ENCODE results near the gene TMC6.
"Not testable (repeated sequence)": the region's sequence is repeated elsewhere in the genome, so short reads cannot be mapped to it uniquely, and the experiment has no call there.

TMC6 gene

DNA sequence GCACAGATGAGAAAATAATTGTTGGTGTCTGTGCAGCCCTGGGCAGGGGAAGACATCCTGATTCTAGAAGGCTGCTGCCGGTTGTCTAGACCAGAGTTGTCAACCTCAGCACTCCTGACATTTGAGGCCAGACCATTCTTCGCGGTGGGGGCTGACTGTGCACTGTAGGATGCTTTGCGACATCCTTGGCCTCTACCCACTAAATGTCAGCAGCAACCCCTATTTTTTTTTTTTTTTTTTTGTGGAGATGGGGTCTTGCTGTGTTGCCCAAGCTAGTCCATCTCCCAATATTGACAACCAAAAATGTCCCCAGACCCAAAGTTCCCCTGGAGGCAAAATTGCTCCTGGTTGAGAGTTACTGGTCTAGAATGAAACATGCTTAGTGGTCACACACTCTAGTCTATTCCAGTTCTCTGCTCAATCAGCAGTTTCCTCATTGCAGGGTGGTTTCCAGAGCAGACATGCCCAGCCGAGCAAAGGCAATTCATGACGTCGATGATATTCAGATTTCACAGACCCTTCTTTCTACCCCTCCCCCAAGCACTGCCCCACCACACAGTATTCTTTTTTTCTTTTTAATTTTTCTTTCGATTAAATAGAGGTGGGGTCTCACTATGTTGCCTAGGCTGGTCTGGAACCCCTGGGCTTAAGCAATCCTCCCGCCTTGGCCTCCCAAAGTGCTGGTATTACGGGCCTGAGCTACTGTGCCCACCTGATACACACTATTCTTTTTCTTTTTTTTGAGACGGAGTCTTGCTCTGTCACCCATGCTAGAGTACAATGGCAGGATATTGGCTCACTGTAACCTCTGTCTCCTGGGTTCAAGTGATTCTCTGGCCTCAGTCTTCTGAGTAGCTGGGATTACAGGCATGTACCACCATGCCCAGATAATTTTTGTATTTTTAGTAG is 26.6 kb upstream of the TMC6 start:
- DNase-seq, result no peak

- DNase-seq, result no peak
Observed at GRCh38 chr17:78151514-78152008, 23.0 kb upstream of the TMC6 start.

DNA sequence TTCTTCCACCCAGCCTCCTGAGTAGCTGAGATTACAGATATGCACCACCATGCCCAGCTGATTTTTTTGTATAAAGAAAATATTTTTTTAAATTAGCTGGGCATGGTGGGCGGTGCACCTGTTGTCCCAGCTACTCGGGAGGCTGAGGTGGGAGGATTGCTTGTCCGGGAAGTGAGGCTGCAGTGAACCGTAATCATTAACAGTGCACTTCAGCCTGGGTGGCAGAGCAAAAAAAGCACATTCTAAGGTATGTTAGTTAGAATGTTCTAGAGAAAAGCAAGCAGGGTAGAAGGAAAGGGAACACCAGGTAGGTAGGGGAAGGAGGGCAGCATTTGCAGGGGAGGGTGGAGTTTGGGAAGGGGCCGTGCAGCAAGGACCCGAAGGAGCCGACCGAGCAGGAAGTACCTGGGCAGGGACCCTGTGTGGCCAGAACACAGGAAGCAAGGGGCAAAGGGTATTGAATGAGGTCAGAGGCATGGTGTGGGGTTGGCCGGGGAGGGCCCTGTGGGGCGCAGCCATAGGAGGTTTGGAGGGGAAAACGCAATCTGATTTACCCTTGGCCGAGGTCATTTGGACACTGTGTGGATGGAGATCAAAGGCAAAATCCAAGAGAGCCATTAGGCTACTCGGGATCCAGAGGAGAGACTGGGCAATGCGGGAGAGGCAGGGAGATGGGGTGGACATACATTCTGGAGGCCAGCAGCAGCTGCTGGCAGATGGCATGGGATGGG is 19.9 kb upstream of the TMC6 start:
- DNase-seq, result no peak

DNA sequence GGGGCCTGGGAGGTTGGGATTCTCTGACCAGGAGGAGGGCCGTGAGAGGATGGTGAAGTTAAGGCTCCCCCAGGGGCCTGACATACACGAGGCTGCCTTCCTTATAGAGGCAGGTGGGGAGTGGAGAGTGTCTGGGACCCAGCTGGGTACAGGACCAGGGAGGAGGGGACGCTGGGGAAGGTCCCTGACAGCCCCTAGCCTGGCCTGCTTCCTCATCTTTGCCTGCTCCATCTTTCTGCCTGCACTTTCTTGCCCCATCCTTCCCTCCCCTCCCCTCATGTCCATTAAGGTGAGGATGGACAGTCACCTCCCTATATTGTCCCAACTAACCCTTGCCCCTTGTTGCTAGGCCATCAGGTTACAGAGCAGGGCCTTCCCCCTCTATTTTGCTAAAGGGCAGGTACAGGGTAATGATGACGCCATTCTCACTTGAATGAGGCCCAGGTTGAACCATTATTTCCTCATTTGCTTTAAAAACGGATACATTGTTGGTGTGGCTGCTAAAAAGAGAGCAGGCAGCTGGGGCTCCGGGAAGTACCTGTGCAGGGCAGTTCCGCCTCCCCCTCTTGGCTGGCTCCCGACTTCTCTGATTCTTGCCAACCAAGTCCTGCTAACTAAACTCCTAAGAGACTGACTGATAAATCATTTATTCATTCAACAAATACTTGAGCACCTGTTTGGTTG is 18.9 kb upstream of the TMC6 start:
- DNase-seq, result no peak

GRCh38 chr17:78146881-78147280 is 18.3 kb upstream of the TMC6 start:
- no peak for DNase-seq

DNA sequence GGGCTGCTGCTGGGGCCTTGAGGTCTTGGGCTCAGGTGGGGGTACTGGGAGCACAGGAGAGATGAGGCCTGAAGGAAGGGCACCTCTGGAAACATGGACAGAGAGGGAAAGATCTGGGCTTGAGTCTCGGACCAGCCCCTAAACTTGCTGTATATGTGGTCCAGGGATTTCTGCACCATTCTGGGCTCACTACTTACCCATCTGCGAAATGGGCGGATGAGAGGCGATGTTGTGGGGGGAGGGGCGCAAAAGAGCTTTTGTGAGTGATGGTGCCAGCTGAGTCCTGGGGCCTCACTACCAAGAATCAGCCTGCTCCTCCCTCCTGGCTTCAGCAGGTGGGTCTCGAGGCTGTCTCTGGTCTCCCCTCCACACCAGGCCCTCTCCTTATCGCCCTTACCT is 17.9 kb upstream of the TMC6 start:
- no peak for DNase-seq

- DNase-seq, result no peak
Observed at GRCh38 chr17:78144736-78145641, 16.4 kb upstream of the TMC6 start.

DNA sequence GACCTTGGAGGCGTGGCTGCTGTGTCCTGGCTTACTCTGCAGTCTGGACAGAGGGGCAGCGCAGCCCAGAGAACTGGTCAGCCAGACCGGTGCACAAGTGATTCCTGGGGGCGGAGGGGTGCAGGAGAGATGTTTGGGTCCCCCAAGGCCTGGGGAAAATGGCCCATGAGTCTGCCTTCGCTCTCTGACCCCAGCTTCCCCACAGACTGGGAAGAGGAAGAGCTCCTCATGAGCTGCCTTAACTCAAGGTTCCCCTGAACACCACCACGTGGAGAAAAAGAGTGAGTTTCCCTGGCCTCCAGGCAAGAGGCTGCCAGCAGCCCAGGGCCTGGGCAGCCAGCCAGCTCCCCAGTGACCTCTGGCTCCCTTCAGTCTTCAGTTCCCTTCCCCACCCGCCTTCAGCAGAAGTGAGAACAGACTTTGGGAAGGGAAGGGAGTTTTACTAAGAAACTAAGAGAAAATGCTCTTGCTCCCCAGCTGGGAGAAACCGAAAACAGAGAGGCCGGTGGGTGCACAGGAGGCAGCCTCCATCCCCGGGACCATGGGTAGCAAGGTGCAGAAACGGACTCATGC is 15.7 kb upstream of the TMC6 start:
- no peak for DNase-seq

- DNase-seq, result no peak
Observed at GRCh38 chr17:78143214-78144146, 14.9 kb upstream of the TMC6 start.

GRCh38 chr17:78142119-78142861 is 13.7 kb upstream of the TMC6 start:
- no peak for DNase-seq

DNA sequence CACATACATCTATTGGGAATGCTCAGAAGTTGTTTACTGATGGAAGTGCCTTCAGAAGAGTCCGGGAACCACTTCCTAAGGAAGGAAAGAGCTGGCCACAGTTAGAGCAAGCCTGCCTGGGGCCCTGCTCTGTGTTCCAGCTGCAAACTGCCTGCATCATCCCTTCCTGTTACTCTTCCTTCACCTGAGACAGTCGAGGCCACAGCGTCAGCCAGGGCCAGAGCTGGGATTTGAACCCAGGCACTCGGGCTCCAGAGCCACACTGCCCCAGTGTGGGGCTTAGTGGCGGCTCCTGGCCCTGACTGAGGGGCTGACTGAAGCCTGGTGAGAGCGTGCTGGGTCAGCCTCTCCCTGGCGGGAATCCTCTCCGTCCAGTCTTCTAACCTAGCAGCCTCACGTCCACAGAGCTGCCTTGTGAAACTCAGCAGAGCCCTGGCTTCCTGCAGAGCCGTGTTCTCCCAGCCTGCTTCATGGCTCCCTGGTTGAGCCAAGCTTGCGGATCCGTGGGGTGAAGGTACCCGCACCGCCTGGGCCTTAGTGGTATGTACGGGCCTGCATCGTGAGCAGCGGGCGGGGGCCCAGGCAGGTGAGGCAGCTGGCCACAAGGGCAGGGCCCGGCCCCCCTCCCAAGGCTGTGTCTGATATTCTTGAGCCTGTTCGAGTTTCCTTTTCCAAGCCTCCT is 13.0 kb upstream of the TMC6 start:
- DNase-seq, result no peak

GRCh38 chr17:78140169-78141051 is 11.9 kb upstream of the TMC6 start:
- peak; percentile 35 for DNase-seq

- DNase-seq, result not testable (repeated sequence)
Observed at GRCh38 chr17:78139861-78140168, 11.3 kb upstream of the TMC6 start.

DNA sequence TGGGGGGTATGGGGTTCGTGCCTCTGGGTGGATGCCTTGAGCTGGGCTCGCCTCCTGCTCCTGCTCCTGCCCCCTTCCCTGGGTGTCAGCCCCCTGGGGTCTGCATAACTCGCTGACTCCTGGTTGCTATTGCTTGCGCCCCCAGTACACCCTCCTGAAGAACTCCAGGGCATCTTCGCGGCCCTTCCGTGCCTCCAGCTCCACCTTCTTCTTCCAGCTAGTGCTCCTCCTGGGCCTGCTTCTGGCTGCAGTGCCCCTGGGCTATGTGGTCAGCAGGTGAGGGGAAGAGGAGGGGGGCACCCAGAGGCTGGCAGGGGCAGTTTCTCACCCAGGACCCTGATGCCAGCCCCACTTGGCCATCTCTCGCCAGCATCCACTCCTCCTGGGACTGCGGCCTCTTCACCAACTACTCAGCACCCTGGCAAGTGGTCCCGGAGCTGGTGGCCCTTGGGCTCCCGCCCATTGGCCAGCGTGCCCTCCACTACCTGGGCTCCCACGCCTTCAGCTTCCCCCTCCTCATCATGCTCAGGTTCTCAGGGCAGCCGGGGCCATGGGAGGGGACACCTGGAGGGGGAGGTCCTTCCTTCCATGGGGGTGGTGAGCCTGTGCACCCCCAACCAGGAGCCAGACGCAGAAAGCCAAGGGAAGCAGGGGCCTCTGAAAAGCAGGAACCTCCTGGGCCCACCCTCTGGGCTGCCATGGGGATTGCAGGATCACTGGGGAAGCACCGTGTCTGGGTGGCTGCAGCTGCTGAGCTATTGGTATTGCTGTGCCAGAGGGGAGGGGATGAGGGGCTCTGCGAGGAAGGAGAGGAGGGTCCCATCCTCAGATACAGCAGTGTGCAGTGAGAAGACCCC is 9.9 kb upstream of the TMC6 start:
- DNase-seq, result no peak

DNA sequence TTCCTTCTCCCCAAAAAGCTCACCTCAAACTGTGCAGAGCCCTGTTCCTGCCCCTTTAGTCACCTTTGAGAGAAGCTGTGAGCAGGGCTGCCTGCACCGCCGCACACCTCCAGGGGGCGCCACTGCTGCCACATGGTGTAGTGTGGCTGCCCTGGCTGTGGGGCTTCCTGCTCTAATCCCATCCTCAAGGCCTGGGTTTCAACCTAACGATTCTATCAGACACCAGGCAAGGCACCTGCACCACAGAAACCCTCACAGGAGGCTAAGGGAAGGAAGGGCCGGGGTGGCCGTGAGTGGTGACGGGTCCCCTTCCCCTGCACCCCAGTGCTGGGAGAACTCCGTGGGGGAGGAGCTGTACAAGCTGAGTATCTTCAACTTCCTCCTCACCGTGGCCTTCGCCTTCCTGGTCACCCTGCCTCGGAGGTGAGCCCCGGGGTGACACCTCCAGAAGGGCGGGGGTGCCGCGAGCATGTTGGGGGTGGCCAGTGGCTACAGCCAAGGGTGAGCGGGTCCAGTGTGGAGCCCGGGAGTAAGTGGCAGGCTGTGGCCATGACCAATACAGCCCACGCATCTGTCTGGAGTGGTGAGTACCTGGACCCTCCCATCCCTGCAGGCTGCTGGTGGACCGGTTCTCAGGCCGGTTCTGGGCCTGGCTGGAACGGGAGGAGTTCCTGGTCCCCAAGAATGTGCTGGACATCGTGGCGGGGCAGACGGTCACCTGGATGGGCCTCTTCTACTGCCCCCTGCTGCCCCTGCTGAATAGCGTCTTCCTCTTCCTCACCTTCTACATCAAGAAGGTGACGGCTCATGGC is 9.0 kb upstream of the TMC6 start:
- no peak for DNase-seq

GRCh38 chr17:78135858-78136500 is 7.4 kb upstream of the TMC6 start:
- DNase-seq, result no peak
